B cell (primary cell): Measurements from ENCODE around the gene ERCC2.
"Not testable (repeated sequence)": the region's sequence is repeated elsewhere in the genome, so short reads cannot be mapped to it uniquely, and the experiment has no call there.

ENCODE experiments used
- EZH2 ChIP-seq: IDR thresholded peaks from 2 replicates; pipeline ENCODE4 v1.6.1; 2012; ENCODE audit warnings: borderline replicate concordance, low read depth, mild to moderate bottlenecking, moderate library complexity, low read length; ENCODE audit not compliant: insufficient read depth, poor library complexity, severe bottlenecking
- TF ChIP-seq, protein P1 (sequence below): fragments of 200-600 bp; IDR thresholded peaks from one replicate; pipeline ENCODE4 v1.8.0; 2022; ENCODE audit warnings: antibody characterized with exemption, mild to moderate bottlenecking

DNA sequence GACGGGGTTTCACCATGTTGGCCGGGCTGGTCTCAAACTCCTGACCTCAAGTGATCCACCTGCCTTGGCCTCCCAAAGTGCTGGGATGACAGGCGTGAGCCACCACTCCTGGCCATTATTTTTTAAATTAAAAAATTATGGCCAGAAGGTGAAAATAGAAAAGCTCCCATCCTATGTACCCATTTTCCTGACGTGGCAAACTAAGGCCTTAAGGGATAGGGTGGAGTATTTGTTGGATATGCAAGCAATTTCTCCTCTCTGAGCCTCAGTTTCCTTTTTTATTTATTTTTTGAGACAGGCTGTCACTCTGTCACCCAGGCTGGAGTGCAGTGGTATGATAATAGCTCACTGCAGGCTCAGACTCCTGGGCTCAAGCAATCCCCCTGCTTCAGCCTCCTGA is 35.5 kb downstream of the ERCC2 start:
- TF ChIP-seq, protein P1, sequence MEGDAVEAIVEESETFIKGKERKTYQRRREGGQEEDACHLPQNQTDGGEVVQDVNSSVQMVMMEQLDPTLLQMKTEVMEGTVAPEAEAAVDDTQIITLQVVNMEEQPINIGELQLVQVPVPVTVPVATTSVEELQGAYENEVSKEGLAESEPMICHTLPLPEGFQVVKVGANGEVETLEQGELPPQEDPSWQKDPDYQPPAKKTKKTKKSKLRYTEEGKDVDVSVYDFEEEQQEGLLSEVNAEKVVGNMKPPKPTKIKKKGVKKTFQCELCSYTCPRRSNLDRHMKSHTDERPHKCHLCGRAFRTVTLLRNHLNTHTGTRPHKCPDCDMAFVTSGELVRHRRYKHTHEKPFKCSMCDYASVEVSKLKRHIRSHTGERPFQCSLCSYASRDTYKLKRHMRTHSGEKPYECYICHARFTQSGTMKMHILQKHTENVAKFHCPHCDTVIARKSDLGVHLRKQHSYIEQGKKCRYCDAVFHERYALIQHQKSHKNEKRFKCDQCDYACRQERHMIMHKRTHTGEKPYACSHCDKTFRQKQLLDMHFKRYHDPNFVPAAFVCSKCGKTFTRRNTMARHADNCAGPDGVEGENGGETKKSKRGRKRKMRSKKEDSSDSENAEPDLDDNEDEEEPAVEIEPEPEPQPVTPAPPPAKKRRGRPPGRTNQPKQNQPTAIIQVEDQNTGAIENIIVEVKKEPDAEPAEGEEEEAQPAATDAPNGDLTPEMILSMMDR: not testable (repeated sequence)
- TF ChIP-seq EZH2: not testable (repeated sequence)
